Measurements from ENCODE around the gene TARBP2. TPM values are rescaled to one million over a fixed set of nuclear protein-coding genes. Genes with fewer than 3 reads are reported as not detected.

Gene TARBP2
- total RNA-seq, 2 donors from 2014 or later: 23.4 to 45.7 TPM

DNA sequence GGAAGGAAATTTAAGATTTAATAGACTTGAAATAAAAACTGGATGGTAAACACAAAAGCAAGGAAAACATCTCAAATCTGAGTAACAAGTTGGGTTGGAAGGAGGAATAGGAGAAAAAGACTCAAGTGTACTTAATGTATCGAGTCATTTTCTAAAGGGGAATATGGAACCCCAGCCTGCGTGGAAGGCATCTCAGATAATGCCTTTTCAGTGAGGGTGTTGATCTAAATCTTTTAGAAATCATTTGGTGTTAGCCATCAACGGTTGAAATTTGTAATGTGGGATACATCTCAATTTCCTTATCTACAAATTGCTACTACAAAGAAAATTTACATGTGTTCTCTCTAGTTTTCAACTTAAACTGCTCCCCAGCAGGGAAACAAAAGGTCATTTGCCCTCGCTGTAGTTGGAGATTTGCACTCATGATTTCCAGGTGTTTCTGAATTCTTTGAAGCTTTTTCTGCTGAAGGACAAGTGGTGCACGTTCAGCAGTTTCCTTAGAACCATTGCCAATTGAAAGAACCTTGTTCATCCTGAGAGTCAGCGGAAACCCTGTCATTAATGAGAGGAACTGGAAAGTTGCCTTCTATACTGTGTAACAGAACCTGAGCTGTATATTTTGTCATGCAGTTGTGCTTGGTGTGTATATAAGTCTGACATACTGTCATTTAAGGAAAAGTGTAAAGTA, 47.0 kb upstream of the TARBP2 start:
- Histone ChIP-seq H3K27ac (no peak overlapping the region), H3K4me1 (replicated peaks) (peaks cover 6% of the 10 kb centered on the region), H3K4me3 (peak overlapping the region in 1 of 2 donors; percentile 85), H3K36me3 (peaks cover 8 to 37% of the 10 kb centered on the region in 2 donors), H3K27me3 (replicated peaks; ENCODE audit: insufficient read depth) (no peaks in the 10 kb centered on the region), H3K9me3 (no peaks in the 10 kb centered on the region)
- 17% methylated on average over 6 of the region's 6 CpGs for WGBS
- intact Hi-C loops (cut with DNase I): loop anchor here (5.0 kb wide), 1 partner anchor 48 kb away; the partner anchor contains the start of gene TARBP2
- TF ChIP-seq, protein P1, sequence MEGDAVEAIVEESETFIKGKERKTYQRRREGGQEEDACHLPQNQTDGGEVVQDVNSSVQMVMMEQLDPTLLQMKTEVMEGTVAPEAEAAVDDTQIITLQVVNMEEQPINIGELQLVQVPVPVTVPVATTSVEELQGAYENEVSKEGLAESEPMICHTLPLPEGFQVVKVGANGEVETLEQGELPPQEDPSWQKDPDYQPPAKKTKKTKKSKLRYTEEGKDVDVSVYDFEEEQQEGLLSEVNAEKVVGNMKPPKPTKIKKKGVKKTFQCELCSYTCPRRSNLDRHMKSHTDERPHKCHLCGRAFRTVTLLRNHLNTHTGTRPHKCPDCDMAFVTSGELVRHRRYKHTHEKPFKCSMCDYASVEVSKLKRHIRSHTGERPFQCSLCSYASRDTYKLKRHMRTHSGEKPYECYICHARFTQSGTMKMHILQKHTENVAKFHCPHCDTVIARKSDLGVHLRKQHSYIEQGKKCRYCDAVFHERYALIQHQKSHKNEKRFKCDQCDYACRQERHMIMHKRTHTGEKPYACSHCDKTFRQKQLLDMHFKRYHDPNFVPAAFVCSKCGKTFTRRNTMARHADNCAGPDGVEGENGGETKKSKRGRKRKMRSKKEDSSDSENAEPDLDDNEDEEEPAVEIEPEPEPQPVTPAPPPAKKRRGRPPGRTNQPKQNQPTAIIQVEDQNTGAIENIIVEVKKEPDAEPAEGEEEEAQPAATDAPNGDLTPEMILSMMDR (IDR thresholded peaks at IDR 0.05): no peak
- no peak for TF ChIP-seq POLR2A (IDR thresholded peaks at IDR 0.05)
- no peak for TF ChIP-seq POLR2AphosphoS5 (IDR thresholded peaks at IDR 0.05)
- DNase-seq (ENCODE audit: low spot score): no peak

DNA sequence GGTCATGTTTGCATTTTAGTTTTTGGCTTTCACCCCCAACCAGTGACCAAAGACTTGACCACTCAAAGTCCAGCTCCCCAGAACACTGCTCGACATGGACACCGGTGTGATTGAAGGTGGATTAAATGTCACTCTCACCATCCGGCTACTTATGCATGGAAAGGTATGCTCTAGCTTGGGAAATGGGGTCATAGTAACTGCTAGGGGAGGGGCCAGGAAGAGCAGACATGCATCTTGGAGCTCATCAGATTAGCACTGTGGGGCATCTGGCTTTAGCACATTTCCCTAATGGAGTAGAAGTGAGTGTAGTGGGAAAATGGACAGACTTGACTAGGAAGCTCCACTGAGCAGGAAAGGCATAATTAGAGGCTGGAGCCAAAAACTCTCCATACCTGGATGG, 46.4 kb upstream of the TARBP2 start:
- Histone ChIP-seq H3K27me3 (replicated peaks; ENCODE audit: insufficient read depth) (no peaks in the 10 kb centered on the region), H3K27ac (no peak overlapping the region), H3K4me3 (no peak overlapping the region), H3K36me3 (peaks cover 8 to 43% of the 10 kb centered on the region in 2 donors), H3K9me3 (no peaks in the 10 kb centered on the region), H3K4me1 (replicated peaks) (peaks cover 6% of the 10 kb centered on the region)
- intact Hi-C loops (cut with DNase I): loop anchor here (5.0 kb wide), 1 partner anchor 48 kb away; the partner anchor contains the start of gene TARBP2
- TF ChIP-seq, protein P1 (IDR thresholded peaks at IDR 0.05): no peak
- no peak for TF ChIP-seq POLR2A (IDR thresholded peaks at IDR 0.05)
- no peak for TF ChIP-seq POLR2AphosphoS5 (IDR thresholded peaks at IDR 0.05)
- DNase-seq (ENCODE audit: low spot score): no peak
- whole genome bisulfite sequencing: 42% methylated on average over 3 of the region's 3 CpGs

DNA sequence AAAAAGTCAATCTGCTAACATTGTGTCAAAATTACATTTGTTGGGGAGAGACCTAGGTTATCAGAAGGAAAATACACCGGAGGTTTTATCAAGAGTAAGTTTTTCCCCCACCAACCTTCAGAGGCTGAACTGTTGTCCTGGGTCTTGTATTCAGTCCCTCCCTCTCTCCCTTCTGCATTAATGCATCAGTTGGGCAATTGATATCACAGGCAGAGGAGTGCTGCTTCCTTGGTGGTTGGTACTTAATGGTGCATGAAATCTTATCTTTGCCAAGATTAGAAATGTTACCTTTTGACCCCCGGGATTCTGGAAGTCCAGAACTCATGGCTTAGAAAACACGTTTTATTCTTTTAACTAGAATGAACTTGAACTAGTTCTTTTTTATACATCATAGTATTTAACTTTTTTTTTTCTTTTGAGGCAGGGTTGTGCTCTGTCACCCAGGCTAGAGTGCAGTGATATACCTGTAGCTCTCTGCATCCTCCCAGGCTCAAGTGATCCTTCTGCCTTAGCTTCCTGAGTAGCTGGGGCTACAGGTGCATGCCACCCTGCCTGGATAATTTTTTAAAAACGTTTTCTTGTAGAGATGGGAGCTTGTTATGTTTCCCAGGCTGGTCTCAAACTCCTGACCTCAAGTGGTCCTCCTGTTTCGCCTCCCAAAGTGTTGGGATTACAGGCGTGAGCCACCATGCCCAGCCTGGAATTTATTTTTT, 44.3 kb upstream of the TARBP2 start:
- H3K4me1 ChIP-seq (replicated peaks): peaks cover 6% of the 10 kb centered on the region
- H3K36me3 ChIP-seq: peaks cover 20 to 63% of the 10 kb centered on the region in 2 donors
- H3K27ac ChIP-seq: no peak overlapping the region
- no peak for DNase-seq (ENCODE audit: low spot score)
- WGBS: 77% methylated on average over 6 of the region's 6 CpGs
- no peaks in the 10 kb centered on the region for H3K9me3 ChIP-seq
- no peak for TF ChIP-seq POLR2A (IDR thresholded peaks at IDR 0.05)
- TF ChIP-seq, protein P1 (IDR thresholded peaks at IDR 0.05): no peak
- TF ChIP-seq POLR2AphosphoS5 (IDR thresholded peaks at IDR 0.05): no peak
- intact Hi-C loops (cut with DNase I): no loop called here
- no peaks in the 10 kb centered on the region for H3K27me3 ChIP-seq (replicated peaks; ENCODE audit: insufficient read depth)
- no peak overlapping the region for H3K4me3 ChIP-seq

DNA sequence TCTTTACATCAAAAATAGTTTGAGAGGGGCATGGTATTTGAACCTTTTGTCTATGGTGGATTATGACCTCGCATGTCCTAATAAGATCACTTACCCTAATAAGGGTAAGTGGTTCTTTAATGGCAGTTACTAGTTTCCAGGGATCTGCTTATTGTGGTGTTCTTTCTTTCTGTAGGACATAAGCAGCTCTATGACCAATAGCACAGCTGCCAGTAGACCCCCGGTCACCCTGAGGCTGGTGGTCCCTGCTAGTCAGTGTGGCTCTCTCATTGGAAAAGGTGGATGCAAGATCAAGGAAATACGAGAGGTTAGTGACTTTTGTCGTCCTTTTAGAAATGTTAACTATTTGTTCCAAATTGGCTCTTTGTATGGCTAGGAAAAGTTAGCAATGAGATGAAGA, 42.0 kb upstream of the TARBP2 start:
- WGBS: 69% methylated on average over 4 of the region's 4 CpGs

More for the DNA sequence above, 42.0 kb upstream of the TARBP2 start:
- Histone ChIP-seq H3K27ac (no peak overlapping the region), H3K4me3 (no peak overlapping the region), H3K4me1 (replicated peaks) (peaks cover 3% of the 10 kb centered on the region), H3K36me3 (peaks cover 28 to 82% of the 10 kb centered on the region in 2 donors), H3K27me3 (replicated peaks; ENCODE audit: insufficient read depth) (no peaks in the 10 kb centered on the region), H3K9me3 (no peaks in the 10 kb centered on the region)
- TF ChIP-seq, protein P1 (IDR thresholded peaks at IDR 0.05): no peak
- TF ChIP-seq POLR2AphosphoS5 (IDR thresholded peaks at IDR 0.05) (no peak), POLR2A (IDR thresholded peaks at IDR 0.05) (no peak)
- DNase-seq (ENCODE audit: low spot score): no peak
- intact Hi-C loops (cut with DNase I): no loop called here
